ENCODE data around the gene RNF214.

DNA sequence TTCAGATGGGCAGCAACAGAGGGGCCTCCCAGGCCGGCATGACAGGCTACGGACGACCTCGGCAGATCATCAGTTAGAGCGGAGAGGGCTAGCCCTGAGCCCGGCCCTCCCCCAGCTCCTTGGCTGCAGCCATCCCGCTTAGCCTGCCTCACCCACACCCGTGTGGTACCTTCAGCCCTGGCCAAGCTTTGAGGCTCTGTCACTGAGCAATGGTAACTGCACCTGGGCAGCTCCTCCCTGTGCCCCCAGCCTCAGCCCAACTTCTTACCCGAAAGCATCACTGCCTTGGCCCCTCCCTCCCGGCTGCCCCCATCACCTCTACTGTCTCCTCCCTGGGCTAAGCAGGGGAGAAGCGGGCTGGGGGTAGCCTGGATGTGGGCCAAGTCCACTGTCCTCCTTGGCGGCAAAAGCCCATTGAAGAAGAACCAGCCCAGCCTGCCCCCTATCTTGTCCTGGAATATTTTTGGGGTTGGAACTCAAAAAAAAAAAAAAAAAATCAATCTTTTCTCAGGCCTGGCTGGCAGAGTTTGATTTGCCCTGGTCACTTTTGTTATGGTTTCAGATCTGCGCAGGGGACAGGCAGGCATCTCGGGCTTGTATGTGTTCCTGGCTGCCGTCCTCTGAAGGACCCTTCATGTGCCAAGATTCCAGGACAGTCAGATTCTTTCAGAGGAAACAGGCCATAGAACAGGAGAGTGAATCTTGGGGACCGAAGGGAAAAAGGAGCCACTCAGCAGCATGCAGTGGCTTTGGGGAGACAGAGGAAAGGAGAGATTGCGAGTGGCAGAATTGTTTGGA is 28.0 kb upstream of the RNF214 start:
- TF ChIP-seq, protein P1, sequence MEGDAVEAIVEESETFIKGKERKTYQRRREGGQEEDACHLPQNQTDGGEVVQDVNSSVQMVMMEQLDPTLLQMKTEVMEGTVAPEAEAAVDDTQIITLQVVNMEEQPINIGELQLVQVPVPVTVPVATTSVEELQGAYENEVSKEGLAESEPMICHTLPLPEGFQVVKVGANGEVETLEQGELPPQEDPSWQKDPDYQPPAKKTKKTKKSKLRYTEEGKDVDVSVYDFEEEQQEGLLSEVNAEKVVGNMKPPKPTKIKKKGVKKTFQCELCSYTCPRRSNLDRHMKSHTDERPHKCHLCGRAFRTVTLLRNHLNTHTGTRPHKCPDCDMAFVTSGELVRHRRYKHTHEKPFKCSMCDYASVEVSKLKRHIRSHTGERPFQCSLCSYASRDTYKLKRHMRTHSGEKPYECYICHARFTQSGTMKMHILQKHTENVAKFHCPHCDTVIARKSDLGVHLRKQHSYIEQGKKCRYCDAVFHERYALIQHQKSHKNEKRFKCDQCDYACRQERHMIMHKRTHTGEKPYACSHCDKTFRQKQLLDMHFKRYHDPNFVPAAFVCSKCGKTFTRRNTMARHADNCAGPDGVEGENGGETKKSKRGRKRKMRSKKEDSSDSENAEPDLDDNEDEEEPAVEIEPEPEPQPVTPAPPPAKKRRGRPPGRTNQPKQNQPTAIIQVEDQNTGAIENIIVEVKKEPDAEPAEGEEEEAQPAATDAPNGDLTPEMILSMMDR (conservative IDR thresholded peaks at IDR 0.05; ENCODE audit: low read depth, low read length) = no peak
- TF ChIP-seq EZH2 (IDR thresholded peaks at IDR 0.05; ENCODE audit: borderline replicate concordance, low read depth, low read length, poor library complexity, severe bottlenecking) = no peak
